ENCODE results near the gene FXN.
"Not testable (repeated sequence)": the region's sequence is repeated elsewhere in the genome, so short reads cannot be mapped to it uniquely, and the experiment has no call there.

The FXN gene

DNA sequence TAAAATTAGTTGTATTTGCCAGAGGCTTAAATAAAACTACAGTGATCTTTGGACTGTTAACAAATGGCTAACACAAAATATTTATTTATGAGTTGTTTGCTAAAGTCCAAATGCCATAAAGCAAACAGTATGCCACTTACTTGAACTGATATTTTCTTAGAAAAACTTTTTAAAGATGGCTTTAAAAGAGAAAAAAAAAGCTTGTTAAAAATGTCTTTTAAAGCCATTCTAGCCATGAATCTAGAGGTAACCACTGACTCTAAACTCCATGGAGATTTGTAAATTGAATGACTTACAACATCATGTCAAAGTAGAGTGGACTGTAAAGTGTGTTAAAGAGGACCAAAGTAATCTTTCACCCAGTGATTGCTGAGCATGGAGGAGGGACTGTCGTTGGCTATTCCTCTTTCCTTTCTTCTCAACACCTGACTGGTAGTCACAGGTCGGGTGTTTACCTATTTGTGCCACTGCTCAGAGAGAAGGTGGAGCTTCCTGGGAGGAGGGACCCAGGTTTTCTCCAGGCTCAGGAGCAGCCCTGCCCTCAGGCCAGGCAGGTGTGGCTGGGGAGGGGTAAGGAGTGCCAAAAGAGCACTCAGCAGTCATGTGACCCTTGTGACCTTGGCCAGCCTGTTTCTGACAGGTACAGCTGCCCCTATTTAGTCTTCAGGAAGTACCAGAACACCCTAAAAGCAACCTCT, 69.4 kb downstream of the FXN start:
- no peak for DNase-seq (ENCODE audit: low read depth)

DNA sequence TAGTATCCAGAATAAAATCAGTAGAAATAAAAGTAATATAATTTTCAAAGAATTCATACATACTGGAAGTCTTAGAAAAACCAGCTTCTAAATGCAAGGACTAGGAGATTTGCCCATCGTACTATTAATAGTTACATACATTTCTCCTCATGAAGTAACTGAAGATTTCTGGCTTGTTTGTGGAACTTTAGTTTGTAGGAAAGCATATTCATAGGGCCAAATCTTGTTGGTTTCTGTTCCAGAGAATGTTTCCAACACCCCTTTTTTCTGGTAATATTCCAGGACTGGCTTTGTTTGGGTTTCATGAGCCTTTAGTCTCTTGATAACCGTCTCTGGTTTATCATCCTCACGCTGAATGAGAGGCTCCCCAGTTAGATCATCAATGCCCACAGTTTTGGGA, 72.2 kb downstream of the FXN start:
- no peak for DNase-seq (ENCODE audit: low read depth)

GRCh38 chr9:69108706-69109105, 73.2 kb downstream of the FXN start:
- DNase-seq (ENCODE audit: low read depth) = not testable (repeated sequence)

DNA sequence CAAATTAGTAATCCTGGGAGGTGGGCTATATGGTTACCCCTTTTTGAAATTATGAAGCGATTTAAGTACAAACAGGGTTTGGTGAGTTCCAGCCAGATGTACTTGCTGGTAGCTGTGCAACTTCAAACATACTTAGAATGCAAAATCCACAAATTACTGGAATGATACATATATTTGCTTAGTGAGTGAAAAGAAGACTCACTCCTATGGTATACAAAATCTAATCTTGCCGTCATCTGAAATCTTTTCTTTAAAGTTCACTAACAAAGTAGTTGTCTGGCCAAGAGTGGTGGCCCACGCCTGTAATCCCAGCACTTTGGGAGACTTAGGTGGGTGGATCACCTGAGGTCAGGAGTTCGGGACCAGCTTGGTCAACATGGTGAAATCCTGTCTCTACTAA, 73.6 kb downstream of the FXN start:
- no peak for DNase-seq (ENCODE audit: low read depth)

DNA sequence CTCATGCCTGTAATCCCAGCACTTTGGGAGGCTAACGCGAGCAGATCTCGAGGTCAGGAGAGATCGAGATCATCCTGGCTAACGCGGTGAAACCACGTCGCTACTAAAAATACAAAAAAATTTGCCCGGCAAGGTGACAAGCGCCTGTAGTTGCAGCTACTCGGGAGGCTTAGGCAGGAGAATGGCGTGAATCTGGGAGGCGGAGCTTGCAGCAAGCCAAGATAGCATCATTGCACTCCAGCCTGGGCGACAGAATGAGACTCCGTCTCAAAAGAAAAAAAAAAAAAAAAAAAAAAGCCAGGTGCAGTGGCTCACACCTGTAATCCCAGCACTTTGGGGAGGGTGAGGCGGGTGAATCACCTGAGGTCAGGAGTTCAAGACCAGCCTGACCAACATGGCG, 77.1 kb downstream of the FXN start:
- DNase-seq (ENCODE audit: low read depth) = not testable (repeated sequence)

GRCh38 chr9:69115621-69116020, 80.1 kb downstream of the FXN start:
- DNase-seq (ENCODE audit: low read depth) = no peak

DNA sequence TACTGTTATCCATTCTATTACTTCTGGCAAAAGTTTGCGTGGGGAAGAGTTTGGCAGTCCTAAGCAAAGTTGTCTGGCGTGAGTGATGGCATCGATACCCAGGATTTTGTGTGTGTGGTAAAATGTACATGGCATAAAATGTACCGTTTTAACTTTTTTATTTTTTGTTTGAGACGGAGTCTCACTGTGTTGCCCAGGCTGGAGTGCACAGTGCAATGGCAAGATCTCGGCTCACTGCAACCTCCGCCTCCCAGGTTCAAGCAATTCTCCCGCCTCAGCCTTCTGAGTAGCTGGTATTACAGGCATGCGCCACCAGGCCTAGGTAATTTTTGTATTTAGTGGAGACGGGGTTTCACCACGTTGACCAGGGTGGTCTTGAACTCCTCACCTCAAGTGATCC, 83.1 kb downstream of the FXN start:
- DNase-seq (ENCODE audit: low read depth) = no peak

DNA sequence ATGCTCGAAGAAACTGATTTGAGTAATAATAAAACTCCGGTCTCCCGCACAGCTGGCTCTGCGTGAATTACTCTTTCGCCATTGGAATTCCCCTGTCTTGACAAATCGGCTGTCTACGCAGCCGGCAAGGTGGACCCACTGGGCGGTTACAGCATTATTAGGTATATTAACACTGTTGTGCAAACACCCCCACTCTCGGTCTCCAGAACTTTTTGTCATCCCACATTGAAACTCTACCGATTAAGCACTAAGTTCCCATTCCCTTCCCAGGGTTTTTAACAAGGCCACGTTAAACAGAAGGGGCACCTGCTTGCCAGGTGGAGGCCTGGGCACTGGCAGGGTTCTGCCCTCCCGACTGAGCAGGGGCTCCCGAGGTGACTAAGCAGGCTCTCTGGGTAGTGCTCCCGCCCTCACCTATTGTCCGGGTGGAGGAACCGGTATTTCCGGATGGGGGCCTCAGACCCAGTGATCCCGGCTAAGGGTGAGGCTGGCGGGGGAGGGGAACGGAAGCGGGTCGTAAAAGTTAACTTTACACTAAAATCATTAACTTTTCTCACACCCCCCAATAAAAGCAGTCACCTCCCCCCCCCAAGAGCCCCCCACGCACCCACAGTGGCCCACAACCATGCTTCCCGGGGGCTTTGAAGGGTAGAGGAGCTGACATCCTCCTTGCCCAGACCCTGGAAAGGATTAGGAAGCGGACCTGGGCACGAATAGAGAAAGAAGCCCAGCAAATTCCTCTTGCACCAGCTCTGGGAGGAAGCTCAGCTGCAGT, 85.0 kb downstream of the FXN start:
- no peak for DNase-seq (ENCODE audit: low read depth)

DNA sequence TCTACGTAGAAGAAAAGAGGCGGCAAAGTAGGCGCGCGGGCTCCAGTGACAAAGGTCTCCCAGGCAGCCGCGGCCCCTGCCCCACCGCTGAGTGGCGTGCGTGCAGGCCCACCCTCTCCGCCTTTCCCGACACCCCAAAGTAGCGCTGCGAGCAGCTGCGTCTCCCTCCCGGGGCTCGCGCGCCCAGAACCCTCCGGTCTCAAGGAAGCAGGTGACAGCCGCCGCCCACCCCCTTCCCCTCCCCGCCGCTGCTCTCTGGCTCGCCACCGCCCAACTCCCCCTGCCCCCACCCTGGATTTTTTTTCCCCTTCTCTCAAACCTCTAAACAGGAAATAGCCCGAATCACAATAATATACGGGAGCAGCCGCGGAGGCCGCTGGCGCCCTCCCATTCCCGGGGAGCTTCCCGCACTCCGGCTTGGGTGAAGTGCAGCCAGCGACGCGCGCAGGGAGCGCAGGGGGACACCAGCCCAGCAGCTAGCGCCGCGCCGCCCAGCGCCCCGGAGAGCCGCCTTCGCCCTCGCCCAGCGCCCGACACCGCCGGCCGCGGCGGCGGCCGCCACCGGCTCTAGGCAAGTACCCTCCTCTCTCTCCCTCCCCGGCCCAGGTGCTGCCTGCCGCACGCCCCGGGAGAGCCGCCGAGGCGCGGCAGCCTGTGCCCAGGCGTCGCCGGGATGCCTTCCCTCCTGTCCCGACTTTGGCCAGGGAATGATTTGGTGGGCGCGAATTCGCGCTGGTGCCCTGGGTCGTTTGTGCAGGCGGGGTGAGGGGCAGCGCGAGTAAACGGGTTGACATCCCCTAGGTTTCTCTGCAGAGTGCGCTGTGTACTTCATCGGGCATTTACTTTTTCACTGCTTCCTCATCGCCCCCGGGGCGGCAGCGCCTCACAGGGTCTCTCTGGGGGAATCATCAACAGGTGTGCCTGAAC, 85.9 kb downstream of the FXN start:
- peak; percentile 8 for DNase-seq (ENCODE audit: low read depth)

GRCh38 chr9:69122082-69122548, 86.6 kb downstream of the FXN start:
- no peak for DNase-seq (ENCODE audit: low read depth)

DNA sequence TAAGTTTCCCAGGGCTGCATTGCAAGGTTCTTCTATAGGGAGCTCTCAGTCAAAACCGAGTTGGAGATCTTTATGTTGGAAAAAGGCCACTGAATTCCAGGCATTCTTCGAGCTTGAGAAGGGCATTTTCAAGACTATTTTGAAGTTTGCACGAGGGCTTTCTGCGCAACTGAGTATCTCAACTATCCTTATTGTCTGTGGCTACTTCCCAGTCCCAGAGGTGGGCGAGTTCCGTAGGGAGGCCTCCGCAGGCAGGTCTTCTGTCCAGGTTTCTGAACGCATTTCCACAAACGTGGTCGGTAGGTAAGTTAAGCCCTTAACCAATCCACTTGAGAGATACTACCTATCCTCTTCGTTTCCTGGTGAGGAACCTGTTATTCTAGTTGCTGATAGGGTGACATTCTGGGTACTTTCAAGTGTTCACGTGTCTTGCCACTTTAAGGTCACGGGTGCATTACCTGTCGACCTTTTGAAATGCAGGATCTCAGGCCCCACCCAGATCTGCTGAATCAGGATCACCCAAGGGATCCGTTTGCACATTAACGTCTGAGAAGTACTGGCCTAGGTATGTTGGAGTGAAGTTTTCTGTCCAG, 87.1 kb downstream of the FXN start:
- no peak for DNase-seq (ENCODE audit: low read depth)

GRCh38 chr9:69130456-69131441, 95.2 kb downstream of the FXN start:
- no peak for DNase-seq (ENCODE audit: low read depth)

GRCh38 chr9:69131682-69132081, 96.1 kb downstream of the FXN start:
- no peak for DNase-seq (ENCODE audit: low read depth)

DNA sequence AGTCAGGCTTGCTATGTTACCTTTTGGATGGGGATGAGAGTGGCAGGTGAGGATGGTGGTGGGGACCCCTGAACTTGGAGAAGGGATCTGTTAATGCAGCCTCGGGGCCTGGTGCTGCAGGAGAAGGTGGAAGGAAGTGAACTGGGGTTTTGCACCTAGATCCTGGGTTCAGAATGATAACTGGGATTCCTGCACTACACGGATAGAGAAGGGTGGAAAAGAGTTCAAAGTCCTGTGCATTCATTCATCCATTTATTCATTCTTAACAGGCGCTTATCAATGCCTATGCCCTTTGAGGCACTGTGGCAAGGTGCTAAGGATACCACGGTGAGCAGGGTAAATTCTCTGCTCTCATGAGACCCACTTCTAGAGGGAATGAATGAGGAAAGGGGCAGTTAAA, 96.8 kb downstream of the FXN start:
- DNase-seq (ENCODE audit: low read depth) = no peak

GRCh38 chr9:69134412-69134811, 98.9 kb downstream of the FXN start:
- no peak for DNase-seq (ENCODE audit: low read depth)

GRCh38 chr9:69136185-69136584, 100.6 kb downstream of the FXN start:
- DNase-seq (ENCODE audit: low read depth) = no peak

DNA sequence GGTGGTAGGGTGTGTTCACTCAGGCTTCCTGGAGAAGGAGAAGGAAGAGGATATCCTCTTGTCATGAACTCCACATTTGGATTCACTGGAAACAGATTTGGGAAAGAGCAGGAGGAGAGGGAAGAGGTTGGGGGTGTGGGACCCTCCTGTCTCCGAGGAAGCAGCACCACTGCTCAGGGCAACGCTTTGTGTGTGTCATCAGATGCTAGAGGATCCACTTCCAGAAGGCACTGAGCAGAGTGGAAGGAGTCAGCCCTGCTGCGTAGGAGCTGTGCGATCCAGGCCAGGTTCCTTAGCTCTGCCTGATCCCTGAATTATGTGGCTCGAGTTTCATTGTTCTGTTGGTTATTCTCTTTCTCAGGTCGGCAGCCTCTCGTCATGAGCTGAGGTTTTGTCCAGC, 101.2 kb downstream of the FXN start:
- DNase-seq (ENCODE audit: low read depth) = no peak

GRCh38 chr9:69137311-69137710, 101.8 kb downstream of the FXN start:
- DNase-seq (ENCODE audit: low read depth) = no peak

DNA sequence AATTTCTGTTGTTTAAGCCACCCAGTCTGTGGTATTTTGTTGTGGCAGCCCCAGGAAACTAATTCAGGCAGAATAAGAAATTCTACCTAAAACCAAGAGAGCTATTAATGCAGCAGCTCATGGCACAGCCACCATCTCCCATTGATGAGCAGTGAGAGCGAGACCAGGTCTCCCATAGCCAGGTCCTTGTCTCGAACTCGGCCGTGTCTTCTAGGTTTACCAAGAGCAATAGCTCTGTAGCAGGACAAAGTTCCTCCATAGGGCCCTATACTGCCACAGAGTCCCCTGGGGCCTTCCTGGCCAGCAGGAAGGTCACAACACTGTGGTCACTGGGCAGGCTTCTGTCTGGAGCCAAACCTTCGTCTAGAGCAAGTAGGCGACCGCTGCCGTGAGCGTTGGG, 104.0 kb downstream of the FXN start:
- DNase-seq (ENCODE audit: low read depth) = no peak

DNA sequence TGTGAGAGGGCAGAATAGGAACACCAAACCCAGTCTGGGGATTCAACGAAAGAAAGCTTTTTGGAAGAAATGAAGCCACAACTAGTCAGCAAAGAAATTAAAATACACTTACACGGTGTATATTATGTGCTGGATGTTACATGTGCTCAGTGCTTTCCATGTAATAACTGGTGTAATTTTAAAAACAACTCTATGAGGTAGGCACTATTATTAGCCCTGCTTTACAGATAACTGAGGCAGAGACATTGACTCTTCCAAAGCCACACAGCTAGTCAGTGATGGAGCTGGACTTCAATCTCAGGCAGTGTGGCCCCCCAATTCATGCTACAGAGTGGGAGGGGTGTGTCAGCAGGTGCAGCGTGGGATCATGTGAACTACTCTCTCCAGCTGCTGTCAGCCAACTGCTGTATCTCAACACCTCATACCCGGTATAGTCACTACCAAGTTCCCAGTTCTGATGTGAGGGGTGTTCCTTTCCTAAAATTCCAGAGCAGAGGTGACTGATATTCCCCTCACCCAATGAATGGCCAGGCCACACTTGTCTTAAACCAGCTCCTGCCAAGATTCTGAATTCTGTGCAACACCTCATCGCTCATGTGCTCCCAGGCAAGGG, 104.7 kb downstream of the FXN start:
- no peak for DNase-seq (ENCODE audit: low read depth)
